Measurements from ENCODE around the gene GCM1. TPM values are rescaled to one million over a fixed set of nuclear protein-coding genes. Genes with fewer than 3 reads are reported as not detected.

GCM1 gene
- total and polyA plus RNA-seq, 12 donors = 0.03 to 0.35 (median 0.07) TPM; not detected in 9

DNA sequence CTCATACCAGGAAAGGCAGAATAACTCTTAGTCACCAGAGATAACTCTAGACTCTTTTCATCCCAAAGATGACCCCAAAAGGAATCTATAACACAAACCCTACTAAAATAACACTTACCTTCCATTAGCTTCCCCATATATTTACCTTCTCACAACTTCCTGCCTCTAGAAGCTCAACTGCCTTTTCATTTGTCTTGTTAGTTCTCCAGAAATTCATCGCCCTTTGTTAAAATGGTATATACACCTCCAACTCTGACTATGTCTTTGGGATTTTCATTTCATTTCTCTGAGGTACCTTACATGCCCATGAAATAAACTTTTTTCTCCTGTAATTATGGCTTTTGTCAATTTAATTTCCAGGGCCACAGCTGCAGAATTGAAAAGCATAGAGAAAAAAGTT lies 33.5 kb downstream of the GCM1 start:
- no peaks in the 10 kb centered on the region for H3K9me3 ChIP-seq (replicated peaks in 1 of 3)
- H3K4me1 ChIP-seq (replicated peaks in 1 of 2) = no peaks in the 10 kb centered on the region
- 93 to 100% (median 97%) methylated on average over 1 of the region's 1 CpG for WGBS, 4 donors
- intact Hi-C loops (cut with DNase I) = no loop called here
- H3K27me3 ChIP-seq = no peaks in the 10 kb centered on the region
- H3K27ac ChIP-seq = no peak overlapping the region
- no peaks in the 10 kb centered on the region for H3K36me3 ChIP-seq (replicated peaks in 1 of 2)
- H3K4me3 ChIP-seq = no peak overlapping the region
- DNase-seq = no peak
- TF ChIP-seq CTCF (IDR thresholded peaks at IDR 0.05) = no peak
- TF ChIP-seq POLR2A (IDR thresholded peaks at IDR 0.05) = no peak

DNA sequence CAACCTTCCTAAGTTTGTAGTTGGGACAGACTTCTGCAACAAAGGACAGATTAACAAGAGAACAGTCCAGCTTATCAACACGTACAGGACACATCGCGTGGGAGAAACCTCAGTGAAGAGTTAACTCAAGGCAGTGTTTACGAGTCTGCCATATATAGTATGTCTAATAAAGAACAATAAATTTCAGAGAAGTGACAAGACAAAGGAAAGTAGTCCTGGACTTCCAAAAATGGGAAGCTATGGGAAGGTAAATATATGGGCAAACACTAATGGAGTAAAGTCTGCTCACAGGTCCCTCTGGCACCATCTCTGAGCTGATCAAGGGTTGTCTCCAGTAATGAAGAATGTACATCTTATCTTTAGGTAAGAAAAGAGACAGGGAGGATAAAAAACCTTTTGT lies 34.9 kb downstream of the GCM1 start:
- H3K27me3 ChIP-seq = no peaks in the 10 kb centered on the region
- intact Hi-C loops (cut with DNase I) = no loop called here
- no peaks in the 10 kb centered on the region for H3K4me1 ChIP-seq (replicated peaks in 1 of 2)
- WGBS, 4 donors = 61 to 82% (median 68%) methylated on average over 4 of the region's 4 CpGs
- H3K27ac ChIP-seq = no peak overlapping the region
- H3K9me3 ChIP-seq (replicated peaks in 1 of 3) = no peaks in the 10 kb centered on the region
- no peak for DNase-seq
- no peak overlapping the region for H3K4me3 ChIP-seq
- TF ChIP-seq POLR2A (IDR thresholded peaks at IDR 0.05) = no peak
- no peak for TF ChIP-seq CTCF (IDR thresholded peaks at IDR 0.05)
- H3K36me3 ChIP-seq (replicated peaks in 1 of 2) = no peaks in the 10 kb centered on the region

- no peak overlapping the region for H3K4me3 ChIP-seq
- H3K27me3 ChIP-seq = no peaks in the 10 kb centered on the region
- DNase-seq = no peak
- WGBS, 4 donors = 43 to 86% (median 59%) methylated on average over 1 of the region's 1 CpG
- intact Hi-C loops (cut with DNase I) = no loop called here
- H3K4me1 ChIP-seq (replicated peaks in 1 of 2) = no peaks in the 10 kb centered on the region
- no peaks in the 10 kb centered on the region for H3K9me3 ChIP-seq (replicated peaks in 1 of 3)
- H3K36me3 ChIP-seq (replicated peaks in 1 of 2) = no peaks in the 10 kb centered on the region
- H3K27ac ChIP-seq = no peak overlapping the region
- TF ChIP-seq CTCF (IDR thresholded peaks at IDR 0.05) (no peak), POLR2A (IDR thresholded peaks at IDR 0.05) (no peak)
These were observed 35.8 kb downstream of the GCM1 start for GRCh38 chr6:53112871-53113270.

- Histone ChIP-seq H3K4me1 (replicated peaks in 1 of 2) (no peaks in the 10 kb centered on the region), H3K36me3 (replicated peaks in 1 of 2) (no peaks in the 10 kb centered on the region), H3K27ac (no peak overlapping the region), H3K9me3 (replicated peaks in 1 of 3) (no peaks in the 10 kb centered on the region), H3K27me3 (no peaks in the 10 kb centered on the region), H3K4me3 (no peak overlapping the region)
- intact Hi-C loops (cut with DNase I) = no loop called here
- DNase-seq = no peak
- TF ChIP-seq CTCF (IDR thresholded peaks at IDR 0.05) (no peak), POLR2A (IDR thresholded peaks at IDR 0.05) (no peak)
These were observed 36.2 kb downstream of the GCM1 start for GRCh38 chr6:53112404-53112803.

Data from adrenal gland (tissue), 12 donors.